Melanocyte of skin (primary cell): ENCODE measurements around the gene PRSS36. TPM values are rescaled to one million over a fixed set of nuclear protein-coding genes. Genes with fewer than 3 reads are reported as not detected.

Experiments used
- small RNA-seq, 2 donors: library from RNA; depleted of rRNA; stranded (forward); fragments of <200 nt; gene quantifications; one replicate each; pipeline ENCODE3, GENCODE V24; 2012
- total RNA-seq, 2 donors: library from RNA; depleted of rRNA; stranded (reverse); fragments of >200 nt; gene quantifications; 2 replicates each; pipeline ENCODE4 v1.2.3, GENCODE V29; 2012

PRSS36 gene
- under 1 TPM; 0.33 to 0.69 TPM for total RNA-seq

GRCh38 chr16:31149894-31150890 is at the start of gene PRSS36:
PRSS36 (minus strand) TSS chr16:31150066; CDS start chr16:31150035, 31 bp downstream.

GRCh38 chr16:31179747-31180459 is 30.0 kb upstream of the PRSS36 start, which contains the start of gene FUS:
FUS (plus strand) TSS chr16:31180139; CDS start chr16:31180215, 76 bp downstream.

GRCh38 chr16:31135535-31136286 is 14.2 kb downstream of the PRSS36 start, which contains the start of gene PRSS8:
PRSS8 (minus strand) TSS chr16:31135727; CDS start chr16:31135498, 229 bp downstream.

GRCh38 chr16:31117384-31118222 is 32.3 kb downstream of the PRSS36 start, which contains the start of gene KAT8:
KAT8 (plus strand) TSS chr16:31117664; CDS start chr16:31117682, 18 bp downstream.

GRCh38 chr16:31108035-31108793 is 41.7 kb downstream of the PRSS36 start, which contains the start of gene BCKDK:
BCKDK (plus strand) TSS chr16:31108386; CDS start chr16:31109224, 838 bp downstream.

GRCh38 chr16:31094424-31095120 is 55.3 kb downstream of the PRSS36 start, which contains the start of gene VKORC1:
VKORC1 (minus strand) TSS chr16:31094797; CDS start chr16:31094729, 68 bp downstream.

Small RNA genes lying within 50 kb of the gene (small RNA-seq; reads per million reads assigned to genes)
- gene AC009088.4, result 0 reads per million in 2 donors
- gene NDUFA3P6, result 0 reads per million in 2 donors

Other genes starting within 250 kb of the PRSS36 start
- 10 to 100 TPM; 13.4 to 15.0 TPM for gene FBXL19, start 226.5 kb downstream of the PRSS36 start, total RNA-seq
- 10 to 100 TPM; 29.3 to 35.4 TPM for gene ORAI3, start 201.0 kb downstream of the PRSS36 start, total RNA-seq
- 1 to 10 TPM; 3.8 to 9.7 TPM for gene SETD1A, start 192.3 kb downstream of the PRSS36 start, total RNA-seq
- gene HSD3B7, start 164.9 kb downstream of the PRSS36 start, total RNA-seq, result 10 to 100 TPM; 13.0 to 20.3 TPM
- 1 to 10 TPM in 1 of 2 donors, under 1 TPM in 1; 0.67 to 3.1 TPM for gene STX1B, start 139.4 kb downstream of the PRSS36 start, total RNA-seq
- 10 to 100 TPM; 13.0 to 17.2 TPM for gene STX4, start 116.5 kb downstream of the PRSS36 start, total RNA-seq
- gene ZNF668, start 75.8 kb downstream of the PRSS36 start, total RNA-seq, result 10 to 100 TPM in 1 of 2 donors, 1 to 10 TPM in 1; 8.6 to 14.0 TPM
- 10 to 100 TPM; 14.1 to 17.6 TPM for gene ZNF646, start 75.6 kb downstream of the PRSS36 start, total RNA-seq
- 1 to 10 TPM in 1 of 2 donors, under 1 TPM in 1; 0.67 to 1.0 TPM for gene PRSS53, start 61.1 kb downstream of the PRSS36 start, total RNA-seq
- gene VKORC1, start 55.3 kb downstream of the PRSS36 start, total RNA-seq, result 10 to 100 TPM; 78.9 to 87.1 TPM
- 10 to 100 TPM; 42.6 to 43.7 TPM for gene BCKDK, start 41.7 kb downstream of the PRSS36 start, total RNA-seq
- 10 to 100 TPM; 25.8 to 31.6 TPM for gene KAT8, start 32.4 kb downstream of the PRSS36 start, total RNA-seq
- under 1 TPM in 1 of 2 donors, not detected in 1; under 0.01 TPM for gene PRSS8, start 14.3 kb downstream of the PRSS36 start, total RNA-seq
- 10 to 100 TPM; 45.4 to 51.0 TPM for gene FUS, start 30.1 kb upstream of the PRSS36 start, total RNA-seq
- gene PYCARD, start 52.7 kb upstream of the PRSS36 start, total RNA-seq, result 100 to 1,000 TPM; 195 to 298 TPM
- under 1 TPM; under 0.01 TPM for gene TRIM72, start 64.1 kb upstream of the PRSS36 start, total RNA-seq
- gene PYDC1, start 67.1 kb upstream of the PRSS36 start, total RNA-seq, result not detected
- 1 to 10 TPM in 1 of 2 donors, under 1 TPM in 1; under 0.01 to 1.0 TPM for gene ITGAM, start 109.9 kb upstream of the PRSS36 start, total RNA-seq
- gene ITGAX, start 205.1 kb upstream of the PRSS36 start, total RNA-seq, result 1 to 10 TPM in 1 of 2 donors, under 1 TPM in 1; 1.00 to 4.1 TPM
- gene ITGAD, start 243.3 kb upstream of the PRSS36 start, total RNA-seq, result not detected